Measurements from ENCODE around the gene SCARB2.

GRCh38 chr4:76147454-76148141 is 66.0 kb downstream of the SCARB2 start:
- TF ChIP-seq EP300 (IDR thresholded peaks at IDR 0.05) = no peak
- no peak for TF ChIP-seq CTCF (IDR thresholded peaks at IDR 0.05)

Data from tibial nerve (tissue), 4 donors.